ENCODE measurements around the gene DHODH. TPM values are rescaled to one million over a fixed set of nuclear protein-coding genes. Genes with fewer than 3 reads are reported as not detected.

Gene DHODH
- total RNA-seq, 4 donors from 2014 or later = 5.1 to 7.3 (median 6.7) TPM

GRCh38 chr16:72018470-72018869 is 9.9 kb downstream of the DHODH start:
- Histone ChIP-seq H3K4me3 (no peak overlapping the region), H3K9me3 (no peaks in the 10 kb centered on the region), H3K4me1 (peaks cover 17 to 18% of the 10 kb centered on the region in 2 donors), H3K27ac (no peak overlapping the region), H3K27me3 (no peaks in the 10 kb centered on the region), H3K36me3 (peaks cover 0 to 34% of the 10 kb centered on the region in 2 donors)
- TF ChIP-seq POLR2A (IDR thresholded peaks at IDR 0.05) = no peak
- TF ChIP-seq CTCF (IDR thresholded peaks at IDR 0.05 in 4 of 5, conservative IDR thresholded peaks at IDR 0.05 in 1 of 5) = no peak
- in situ Hi-C loops (cut with MboI; ENCODE audit: low sequenced_read_pairs in 4 of 4) (loop anchor here in 3 of 4 donors (10.0 kb wide), 1 partner anchor 76 kb away; the partner anchor contains the start of genes DHX38 (in 3 of the 3) and TXNL4B (in 3 of the 3)), intact Hi-C loops (cut with DNase I; ENCODE audit: low total_unique reads) (no loop called here)
- no peak for ATAC-seq
- no peak for DNase-seq

- ATAC-seq = no peak
- H3K9me3 ChIP-seq = no peaks in the 10 kb centered on the region
- intact Hi-C loops (cut with DNase I; ENCODE audit: low total_unique reads) = no loop called here
These were observed 12.5 kb downstream of the DHODH start for GRCh38 chr16:72021043-72021442.

GRCh38 chr16:72022127-72022526 is 13.6 kb downstream of the DHODH start:
- no peaks in the 10 kb centered on the region for H3K27me3 ChIP-seq
- H3K27ac ChIP-seq = no peak overlapping the region
- intact Hi-C loops (cut with DNase I; ENCODE audit: low total_unique reads) (no loop called here), in situ Hi-C loops (cut with MboI; ENCODE audit: low sequenced_read_pairs in 4 of 4) (no loop called here)
- H3K9me3 ChIP-seq = no peaks in the 10 kb centered on the region
- ATAC-seq (no peak), DNase-seq (no peak)
- H3K4me1 ChIP-seq = no peaks in the 10 kb centered on the region
- H3K36me3 ChIP-seq = peaks cover 0 to 58% of the 10 kb centered on the region in 2 donors
- no peak overlapping the region for H3K4me3 ChIP-seq
- TF ChIP-seq POLR2A (IDR thresholded peaks at IDR 0.05) (no peak), CTCF (IDR thresholded peaks at IDR 0.05 in 4 of 5, conservative IDR thresholded peaks at IDR 0.05 in 1 of 5) (no peak)

More at GRCh38 chr16:72021043-72021442, 12.5 kb downstream of the DHODH start:
- Histone ChIP-seq H3K27me3 (no peaks in the 10 kb centered on the region), H3K27ac (no peak overlapping the region), H3K4me1 (peaks cover 0 to 1% of the 10 kb centered on the region in 2 donors), H3K36me3 (peaks cover 0 to 58% of the 10 kb centered on the region in 2 donors), H3K4me3 (no peak overlapping the region)
- no peak for TF ChIP-seq CTCF (IDR thresholded peaks at IDR 0.05 in 4 of 5, conservative IDR thresholded peaks at IDR 0.05 in 1 of 5)
- no peak for TF ChIP-seq POLR2A (IDR thresholded peaks at IDR 0.05)
- no peak for DNase-seq
- in situ Hi-C loops (cut with MboI; ENCODE audit: low sequenced_read_pairs in 4 of 4) = no loop called here

GRCh38 chr16:72023962-72024361 is 15.4 kb downstream of the DHODH start:
- H3K4me1 ChIP-seq = no peaks in the 10 kb centered on the region
- H3K4me3 ChIP-seq = no peak overlapping the region
- H3K36me3 ChIP-seq = peaks cover 0 to 50% of the 10 kb centered on the region in 2 donors
- H3K27me3 ChIP-seq = no peaks in the 10 kb centered on the region
- intact Hi-C loops (cut with DNase I; ENCODE audit: low total_unique reads) = no loop called here
- H3K27ac ChIP-seq = no peak overlapping the region
- in situ Hi-C loops (cut with MboI; ENCODE audit: low sequenced_read_pairs in 4 of 4) = no loop called here
- no peaks in the 10 kb centered on the region for H3K9me3 ChIP-seq
- ATAC-seq = no peak
- no peak for DNase-seq
- TF ChIP-seq CTCF (IDR thresholded peaks at IDR 0.05 in 4 of 5, conservative IDR thresholded peaks at IDR 0.05 in 1 of 5) (no peak), POLR2A (IDR thresholded peaks at IDR 0.05) (no peak)

GRCh38 chr16:72024862-72025382 is 16.4 kb downstream of the DHODH start:
- Histone ChIP-seq H3K27ac (no peak overlapping the region), H3K4me1 (no peaks in the 10 kb centered on the region), H3K9me3 (no peaks in the 10 kb centered on the region), H3K27me3 (no peaks in the 10 kb centered on the region), H3K4me3 (no peak overlapping the region), H3K36me3 (peaks cover 0 to 50% of the 10 kb centered on the region in 2 donors)
- in situ Hi-C loops (cut with MboI; ENCODE audit: low sequenced_read_pairs in 4 of 4) (no loop called here), intact Hi-C loops (cut with DNase I; ENCODE audit: low total_unique reads) (no loop called here)
- ATAC-seq (no peak), DNase-seq (no peak)
- TF ChIP-seq POLR2A (IDR thresholded peaks at IDR 0.05) = no peak
- no peak for TF ChIP-seq CTCF (IDR thresholded peaks at IDR 0.05 in 4 of 5, conservative IDR thresholded peaks at IDR 0.05 in 1 of 5)
